Ishikawa (cell line): Measurements from ENCODE around the gene HOXB4.

Experiments used
- CEBPB ChIP-seq: IDR thresholded peaks from 2 replicates; pipeline ENCODE4 v1.6.1; 2012
- CREB1 ChIP-seq: IDR thresholded peaks from 2 replicates; pipeline ENCODE4 v1.6.1; 2012; ENCODE audit warnings: low read depth
- EP300 ChIP-seq: IDR thresholded peaks from 2 replicates; pipeline ENCODE4 v1.6.1; 2012; ENCODE audit warnings: borderline replicate concordance
- FOXM1 ChIP-seq: IDR thresholded peaks from 2 replicates; pipeline ENCODE4 v1.6.1; 2012; ENCODE audit warnings: low read depth, borderline replicate concordance
- MAX ChIP-seq: IDR thresholded peaks from 2 replicates; pipeline ENCODE4 v1.6.1; 2012
- NFIC ChIP-seq: IDR thresholded peaks from 2 replicates; pipeline ENCODE4 v1.6.1; 2012
- RAD21 ChIP-seq: IDR thresholded peaks from 2 replicates; pipeline ENCODE4 v1.6.1; 2012; ENCODE audit warnings: low read depth
- REST ChIP-seq: IDR thresholded peaks from 2 replicates; pipeline ENCODE4 v1.6.1; 2012; ENCODE audit warnings: low read depth, mild to moderate bottlenecking
- TAF1 ChIP-seq: IDR thresholded peaks from 2 replicates; pipeline ENCODE4 v1.6.1; 2012; ENCODE audit warnings: low read depth, mild to moderate bottlenecking
- USF1 ChIP-seq: IDR thresholded peaks from 2 replicates; pipeline ENCODE4 v1.6.1; 2012
- YY1 ChIP-seq: IDR thresholded peaks from 2 replicates; pipeline ENCODE4 v1.6.1; 2012; ENCODE audit warnings: low read depth

- TF ChIP-seq REST (no peak), CREB1 (no peak), TAF1 (no peak), YY1 (no peak), USF1 (no peak), FOXM1 (no peak), MAX (no peak), CEBPB (no peak), EP300 (no peak), NFIC (no peak), RAD21 (no peak)
Measured at GRCh38 chr17:48596000-48596734, 18.0 kb upstream of the HOXB4 start.
